Measurements from ENCODE around the gene CASP5.
"Not testable (repeated sequence)": the region's sequence is repeated elsewhere in the genome, so short reads cannot be mapped to it uniquely, and the experiment has no call there.

CASP5 gene

DNA sequence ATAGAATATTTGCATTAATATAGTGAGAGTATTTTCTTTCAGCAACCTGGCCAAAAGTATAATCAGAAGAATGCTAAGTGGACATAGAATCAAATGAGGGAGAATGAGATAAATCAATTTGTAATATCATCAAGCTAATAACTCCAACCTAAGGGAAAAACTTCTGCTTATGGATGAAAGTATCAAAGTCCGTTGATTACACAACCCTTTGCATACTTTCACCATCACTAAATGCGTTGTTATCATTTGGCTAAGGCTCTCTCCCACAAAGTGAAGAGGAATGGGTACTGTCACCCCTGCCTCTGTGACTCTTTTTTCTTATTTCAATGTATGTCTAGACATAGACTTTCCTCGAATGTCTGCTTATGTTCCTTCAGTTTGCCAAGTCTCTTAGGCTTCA is 38.2 kb downstream of the CASP5 start:
- Histone ChIP-seq H3K79me1 (ENCODE audit: low read depth, low read length) (no peaks in the 10 kb centered on the region), H3K9me3 (replicated peaks in 1 of 2; ENCODE audit: control insufficient read depth in 2 of 2, insufficient read depth in 1 of 2, low read depth in 1 of 2, low read length in 2 of 2) (no peaks in the 10 kb centered on the region), H3K27me3 (ENCODE audit: control insufficient read depth in 3 of 3, insufficient read depth in 3 of 3, low read depth in 1 of 3, low read length in 3 of 3) (no peaks in the 10 kb centered on the region), H3K14ac (ENCODE audit: low read length) (no peak overlapping the region), H2BK120ac (ENCODE audit: low read depth, low read length) (no peak overlapping the region), H2BK12ac (ENCODE audit: low read length) (no peak overlapping the region), H3K9ac (ENCODE audit: low read depth, low read length, poor library complexity) (no peak overlapping the region), H3K4ac (ENCODE audit: low read length) (no peak overlapping the region), H3K27ac (replicated peaks; ENCODE audit: low read length) (no peak overlapping the region), H2AK5ac (ENCODE audit: low read depth, low read length) (no peak overlapping the region), H3K18ac (ENCODE audit: low read length) (no peak overlapping the region), H3K4me3 (ENCODE audit: low read length in 2 of 2) (no peak overlapping the region), H3K4me1 (ENCODE audit: control insufficient read depth in 2 of 2, insufficient read depth in 1 of 2, low read depth in 1 of 2, low read length in 2 of 2) (no peaks in the 10 kb centered on the region), H3K23ac (ENCODE audit: low read depth, low read length, poor library complexity) (no peak overlapping the region), H3K36me3 (replicated peaks in 1 of 2; ENCODE audit: control insufficient read depth in 2 of 2, insufficient read depth in 2 of 2, low read length in 2 of 2) (no peaks in the 10 kb centered on the region), H4K8ac (ENCODE audit: low read depth, low read length) (no peak overlapping the region), H2BK5ac (ENCODE audit: low read length) (no peak overlapping the region), H3K4me2 (ENCODE audit: insufficient read depth, low read length, poor library complexity, severe bottlenecking) (no peak overlapping the region), H2BK15ac (ENCODE audit: low read length) (no peak overlapping the region), H2AFZ (ENCODE audit: low read length) (no peak overlapping the region), H4K91ac (ENCODE audit: low read depth, low read length, poor library complexity) (no peak overlapping the region)
- WGBS, 2 donors (ENCODE audit: extremely low coverage in 2 of 2, insufficient read length in 2 of 2, insufficient replicate concordance in 1 of 2): no CpG with 5 or more reads among the region's 3 CpGs
- no peak for DNase-seq (ENCODE audit: low spot score)

DNA sequence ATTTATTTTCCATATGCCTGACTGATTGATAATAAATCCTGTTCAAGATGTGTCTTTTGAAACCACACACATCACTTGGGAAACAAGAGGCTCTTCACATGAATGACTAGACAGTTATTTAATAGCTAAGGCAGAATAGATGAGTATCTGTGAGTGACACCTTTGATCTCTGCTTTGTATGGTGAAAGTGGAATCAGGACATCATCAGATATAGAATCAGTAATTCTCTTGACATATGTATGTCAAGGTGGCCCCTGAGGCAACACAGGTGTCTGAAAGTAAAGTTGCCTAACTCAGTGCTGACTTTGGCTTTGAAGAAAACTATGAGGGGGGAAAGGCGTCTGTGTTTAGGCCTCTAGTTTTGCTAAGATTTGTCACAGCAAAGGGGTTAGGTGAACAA is 43.1 kb downstream of the CASP5 start:
- H3K27ac ChIP-seq (replicated peaks; ENCODE audit: low read length): no peak overlapping the region

DNA sequence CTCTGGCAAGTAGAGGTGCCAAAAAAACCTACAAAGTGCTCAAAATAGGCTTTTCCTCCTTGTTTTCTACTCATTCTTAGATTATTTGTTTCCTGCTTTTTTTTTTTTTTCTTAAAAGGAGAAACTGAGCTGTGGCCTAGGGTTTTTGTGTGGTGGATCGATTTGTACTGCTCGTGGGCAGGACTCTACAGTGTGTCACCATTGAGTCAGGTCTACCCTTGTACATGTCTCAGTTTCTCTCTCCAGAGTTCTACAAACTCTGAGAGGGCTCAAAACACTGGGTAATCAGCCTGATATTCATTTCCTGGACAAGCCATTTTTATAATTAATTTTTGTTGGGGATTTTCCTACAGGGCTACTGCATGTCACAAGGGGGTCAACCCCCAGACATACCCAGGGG is 49.4 kb downstream of the CASP5 start:
- Histone ChIP-seq H3K23ac (ENCODE audit: low read depth, low read length, poor library complexity) (no peak overlapping the region), H2BK12ac (ENCODE audit: low read length) (no peak overlapping the region), H4K8ac (ENCODE audit: low read depth, low read length) (no peak overlapping the region), H3K27me3 (ENCODE audit: control insufficient read depth in 3 of 3, insufficient read depth in 3 of 3, low read depth in 1 of 3, low read length in 3 of 3) (no peaks in the 10 kb centered on the region), H3K18ac (ENCODE audit: low read length) (no peak overlapping the region), H3K4me3 (ENCODE audit: low read length in 2 of 2) (no peak overlapping the region), H3K9me3 (replicated peaks in 1 of 2; ENCODE audit: control insufficient read depth in 2 of 2, insufficient read depth in 1 of 2, low read depth in 1 of 2, low read length in 2 of 2) (no peaks in the 10 kb centered on the region), H3K27ac (replicated peaks; ENCODE audit: low read length) (no peak overlapping the region), H2BK15ac (ENCODE audit: low read length) (no peak overlapping the region), H3K4me2 (ENCODE audit: insufficient read depth, low read length, poor library complexity, severe bottlenecking) (no peak overlapping the region), H3K4ac (ENCODE audit: low read length) (no peak overlapping the region), H3K79me1 (ENCODE audit: low read depth, low read length) (no peaks in the 10 kb centered on the region), H2BK120ac (ENCODE audit: low read depth, low read length) (no peak overlapping the region), H3K9ac (ENCODE audit: low read depth, low read length, poor library complexity) (no peak overlapping the region), H4K91ac (ENCODE audit: low read depth, low read length, poor library complexity) (no peak overlapping the region), H2AFZ (ENCODE audit: low read length) (no peak overlapping the region), H3K36me3 (replicated peaks in 1 of 2; ENCODE audit: control insufficient read depth in 2 of 2, insufficient read depth in 2 of 2, low read length in 2 of 2) (no peaks in the 10 kb centered on the region), H3K14ac (ENCODE audit: low read length) (no peak overlapping the region), H2AK5ac (ENCODE audit: low read depth, low read length) (no peak overlapping the region), H2BK5ac (ENCODE audit: low read length) (no peak overlapping the region), H3K4me1 (ENCODE audit: control insufficient read depth in 2 of 2, insufficient read depth in 1 of 2, low read depth in 1 of 2, low read length in 2 of 2) (no peaks in the 10 kb centered on the region)
- WGBS, 2 donors (ENCODE audit: extremely low coverage in 2 of 2, insufficient read length in 2 of 2, insufficient replicate concordance in 1 of 2): no CpG with 5 or more reads among the region's 2 CpGs
- DNase-seq (ENCODE audit: low spot score): no peak

More for the DNA sequence above, 43.1 kb downstream of the CASP5 start:
- no peaks in the 10 kb centered on the region for H3K4me1 ChIP-seq (ENCODE audit: control insufficient read depth in 2 of 2, insufficient read depth in 1 of 2, low read depth in 1 of 2, low read length in 2 of 2)
- H3K36me3 ChIP-seq (replicated peaks in 1 of 2; ENCODE audit: control insufficient read depth in 2 of 2, insufficient read depth in 2 of 2, low read length in 2 of 2): no peaks in the 10 kb centered on the region
- H2AFZ ChIP-seq (ENCODE audit: low read length): no peak overlapping the region
- WGBS, 2 donors (ENCODE audit: extremely low coverage in 2 of 2, insufficient read length in 2 of 2, insufficient replicate concordance in 1 of 2): no CpG with 5 or more reads among the region's 1 CpG
- no peaks in the 10 kb centered on the region for H3K27me3 ChIP-seq (ENCODE audit: control insufficient read depth in 3 of 3, insufficient read depth in 3 of 3, low read depth in 1 of 3, low read length in 3 of 3)
- DNase-seq (ENCODE audit: low spot score): no peak
- no peak overlapping the region for H3K23ac ChIP-seq (ENCODE audit: low read depth, low read length, poor library complexity)
- H3K9ac ChIP-seq (ENCODE audit: low read depth, low read length, poor library complexity): no peak overlapping the region
- no peak overlapping the region for H3K4me2 ChIP-seq (ENCODE audit: insufficient read depth, low read length, poor library complexity, severe bottlenecking)
- no peak overlapping the region for H3K4me3 ChIP-seq (ENCODE audit: low read length in 2 of 2)
- H4K91ac ChIP-seq (ENCODE audit: low read depth, low read length, poor library complexity): no peak overlapping the region
- no peak overlapping the region for H3K18ac ChIP-seq (ENCODE audit: low read length)
- no peak overlapping the region for H3K14ac ChIP-seq (ENCODE audit: low read length)
- no peak overlapping the region for H4K8ac ChIP-seq (ENCODE audit: low read depth, low read length)
- H2BK15ac ChIP-seq (ENCODE audit: low read length): no peak overlapping the region
- H3K79me1 ChIP-seq (ENCODE audit: low read depth, low read length): no peaks in the 10 kb centered on the region
- H2AK5ac ChIP-seq (ENCODE audit: low read depth, low read length): no peak overlapping the region
- H2BK120ac ChIP-seq (ENCODE audit: low read depth, low read length): no peak overlapping the region
- no peaks in the 10 kb centered on the region for H3K9me3 ChIP-seq (replicated peaks in 1 of 2; ENCODE audit: control insufficient read depth in 2 of 2, insufficient read depth in 1 of 2, low read depth in 1 of 2, low read length in 2 of 2)
- H2BK12ac ChIP-seq (ENCODE audit: low read length): no peak overlapping the region
- no peak overlapping the region for H2BK5ac ChIP-seq (ENCODE audit: low read length)
- no peak overlapping the region for H3K4ac ChIP-seq (ENCODE audit: low read length)

DNA sequence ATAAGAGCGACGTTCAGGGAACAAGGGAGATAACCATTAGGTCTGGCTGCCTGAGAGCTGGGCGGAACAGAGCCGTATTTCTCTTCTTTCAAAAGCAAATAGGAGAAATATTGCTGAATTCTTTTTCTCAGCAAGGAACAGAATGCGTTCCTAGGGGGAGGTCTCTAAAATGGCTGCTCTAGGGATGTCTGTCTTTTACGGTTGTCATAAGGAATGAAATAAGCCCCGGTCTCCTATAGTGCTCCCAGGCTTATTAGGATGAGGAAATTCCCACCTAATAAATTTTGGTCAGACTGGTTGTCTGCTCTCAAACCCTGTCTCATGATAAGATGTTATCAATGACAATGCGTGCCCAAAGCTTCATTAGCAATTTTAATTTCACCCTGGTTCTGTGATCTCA is 50.0 kb downstream of the CASP5 start:
- not testable (repeated sequence) for H2AK5ac ChIP-seq (ENCODE audit: low read depth, low read length); DNase-seq (ENCODE audit: low spot score); H3K4ac ChIP-seq (ENCODE audit: low read length); H3K27ac ChIP-seq (replicated peaks; ENCODE audit: low read length); H3K18ac ChIP-seq (ENCODE audit: low read length); H3K9ac ChIP-seq (ENCODE audit: low read depth, low read length, poor library complexity); H3K4me2 ChIP-seq (ENCODE audit: insufficient read depth, low read length, poor library complexity, severe bottlenecking); H3K79me1 ChIP-seq (ENCODE audit: low read depth, low read length); H3K23ac ChIP-seq (ENCODE audit: low read depth, low read length, poor library complexity); H4K8ac ChIP-seq (ENCODE audit: low read depth, low read length); H3K4me3 ChIP-seq (ENCODE audit: low read length in 2 of 2); H3K36me3 ChIP-seq (replicated peaks in 1 of 2; ENCODE audit: control insufficient read depth in 2 of 2, insufficient read depth in 2 of 2, low read length in 2 of 2); H2BK12ac ChIP-seq (ENCODE audit: low read length); H2AFZ ChIP-seq (ENCODE audit: low read length); H2BK120ac ChIP-seq (ENCODE audit: low read depth, low read length); H2BK15ac ChIP-seq (ENCODE audit: low read length); H3K9me3 ChIP-seq (replicated peaks in 1 of 2; ENCODE audit: control insufficient read depth in 2 of 2, insufficient read depth in 1 of 2, low read depth in 1 of 2, low read length in 2 of 2); H3K27me3 ChIP-seq (ENCODE audit: control insufficient read depth in 3 of 3, insufficient read depth in 3 of 3, low read depth in 1 of 3, low read length in 3 of 3); H3K14ac ChIP-seq (ENCODE audit: low read length); H4K91ac ChIP-seq (ENCODE audit: low read depth, low read length, poor library complexity); H2BK5ac ChIP-seq (ENCODE audit: low read length); H3K4me1 ChIP-seq (ENCODE audit: control insufficient read depth in 2 of 2, insufficient read depth in 1 of 2, low read depth in 1 of 2, low read length in 2 of 2)
- no CpG with 5 or more reads among the region's 8 CpGs for WGBS, 2 donors (ENCODE audit: extremely low coverage in 2 of 2, insufficient read length in 2 of 2, insufficient replicate concordance in 1 of 2)
